Panc1 (cell line): ENCODE measurements around the gene PGC. TPM values are rescaled to one million over a fixed set of nuclear protein-coding genes. Genes with fewer than 3 reads are reported as not detected.

Experiments used
- ATAC-seq: fragments of 200-7000 bp; cut with Tn5 transposase; 2 replicates; pipeline ENCODE4 v1.9.1; 2020; ENCODE audit warnings: mild to moderate bottlenecking, moderate library complexity
- BruUV-seq: library from RNA; stranded (reverse); fragments of 400-500 nt; replicated peaks from 2 replicates; lab custom pipeline; 2021; lab: Mats Ljungman, UMichigan
- CTCF ChIA-PET: fragments of 300-600 bp; sonication (Branson Sonifier 250); formaldehyde crosslinking; loops from one replicate; lab custom pipeline; 2022; ENCODE audit warnings: antibody characterized with exemption; lab: Charles Lee
- POLR2A ChIA-PET: fragments of 300-600 bp; sonication (Branson Sonifier 250); formaldehyde crosslinking; loops from one replicate; lab custom pipeline; 2022; ENCODE audit warnings: antibody characterized with exemption; lab: Charles Lee
- DNase-seq: peaks from one replicate; pipeline ENCODE4 v3.0.0-alpha.2; 2010; ENCODE audit warnings: low read depth, low spot score
- H3K27ac ChIP-seq: 2 replicates; pipeline ENCODE4 v1.5.1; 2011; ENCODE audit warnings: mild to moderate bottlenecking, low read length, inconsistent platforms
- H3K27me3 ChIP-seq: fragments of 200-500 bp; sonication (Bioruptor generic); 2 replicates; pipeline ENCODE4 v1.6.0; 2014; ENCODE audit warnings: low read length, inconsistent platforms; ENCODE audit not compliant: control insufficient read depth, insufficient read depth
- H3K36me3 ChIP-seq: fragments of 200-500 bp; sonication (Bioruptor generic); 2 replicates; pipeline ENCODE4 v1.5.1; 2014; ENCODE audit warnings: inconsistent platforms, mild to moderate bottlenecking, low read length, moderate library complexity; ENCODE audit not compliant: control insufficient read depth, insufficient read depth
- H3K4me1 ChIP-seq: 2 replicates; pipeline ENCODE4 v1.5.1; 2011; ENCODE audit warnings: inconsistent platforms, mild to moderate bottlenecking, low read length, moderate library complexity; ENCODE audit not compliant: control insufficient read depth, insufficient read depth
- H3K4me3 ChIP-seq, 2 experiments: 2 replicates each; pipeline ENCODE4 v1.5.1; 2011 to 2012; ENCODE audit warnings: low read depth in 2 of 2, low read length in 2 of 2, mild to moderate bottlenecking in 2 of 2, inconsistent platforms in 1 of 2, moderate library complexity in 1 of 2
- H3K9me3 ChIP-seq: fragments of 200-500 bp; sonication (Bioruptor generic); 2 replicates; pipeline ENCODE4 v1.5.1; 2014; ENCODE audit warnings: low read depth, mild to moderate bottlenecking, inconsistent platforms, low read length, moderate library complexity; ENCODE audit not compliant: control insufficient read depth, insufficient read depth
- CTCF ChIP-seq: fragments of 450-650 bp; IDR thresholded peaks from 2 replicates; pipeline ENCODE4 v1.5.1; 2017; ENCODE audit warnings: mild to moderate bottlenecking
- POLR2AphosphoS5 ChIP-seq: IDR thresholded peaks from 2 replicates; pipeline ENCODE4 v1.6.1; 2012; ENCODE audit warnings: mild to moderate bottlenecking, low read depth, low read length, moderate library complexity
- REST ChIP-seq, 2 experiments: IDR thresholded peaks; 2 replicates each; pipeline ENCODE4 v1.6.1; 2011 to 2012; ENCODE audit warnings: low read depth in 2 of 2, control low read depth in 1 of 2, low read length in 1 of 2, mild to moderate bottlenecking in 1 of 2, moderate library complexity in 1 of 2; ENCODE audit not compliant: insufficient read depth in 1 of 2
- SIN3A ChIP-seq: IDR thresholded peaks from 2 replicates; pipeline ENCODE4 v1.6.1; 2012; ENCODE audit warnings: low read depth, mild to moderate bottlenecking, low read length, moderate library complexity, borderline replicate concordance; ENCODE audit not compliant: insufficient read depth
- TCF7L2 ChIP-seq: IDR thresholded peaks from 2 replicates; pipeline ENCODE4 v1.6.1; 2011; ENCODE audit warnings: mild to moderate bottlenecking, low read depth, low read length, inconsistent platforms
- in situ Hi-C: cut with HindIII; loops from 2 replicates; pipeline ENCODE4 v1.10.0; 2016; ENCODE audit warnings: low sequenced_read_pairs, low pct_unique_long_range_greater_than_20kb
- intact Hi-C: fragments of 100-400 bp; cut with micrococcal nuclease; formaldehyde crosslinking; loops from one replicate; pipeline ENCODE4 v1.10.0; 2022; ENCODE audit not compliant: unreplicated experiment
- total RNA-seq: library from RNA; stranded (reverse); gene quantifications from one replicate; pipeline ENCODE4 v1.2.1, GENCODE V29; 2021; ENCODE audit not compliant: unreplicated experiment

PGC gene
- total RNA-seq, 1 experiment from 2014 or later = 0.18 TPM

- H3K4me3 ChIP-seq = peak overlapping the region; percentile 64 to 86
- in situ Hi-C loops (no loop called here), intact Hi-C loops (loop anchor here (10.0 kb wide), 1 partner anchor 52 kb away; the partner anchor contains the start of genes PRICKLE4 and TOMM6)
- H3K9me3 ChIP-seq = no peaks in the 10 kb centered on the region
- no peaks in the 10 kb centered on the region for H3K27me3 ChIP-seq
- CTCF ChIA-PET = no interaction called here
- POLR2A ChIA-PET = interaction anchor here (0.5 kb wide), 1 partner anchor 868 kb away, joined by 4 read pairs; no protein-coding TSS in a partner anchor
- no TSS peak for BruUV-seq
- no peak for TF ChIP-seq TCF7L2
- no peak for TF ChIP-seq CTCF
- TF ChIP-seq SIN3A = no peak
- no peak for TF ChIP-seq POLR2AphosphoS5
- TF ChIP-seq REST (IDR thresholded peaks at IDR 0.05; ENCODE audit: insufficient read depth in 1 of 2, low read depth in 2 of 2, low read length in 1 of 2) = no peak
- no peaks in the 10 kb centered on the region; the same call in 1 of the 2 replicates for H3K36me3 ChIP-seq
- H3K4me1 ChIP-seq = peaks cover 14% of the 10 kb centered on the region
- H3K27ac ChIP-seq = peak overlapping the region; percentile 77
- no peak for ATAC-seq
- DNase-seq = no peak
These were observed 14.4 kb downstream of the PGC start for GRCh38 chr6:41732591-41733359.

DNA sequence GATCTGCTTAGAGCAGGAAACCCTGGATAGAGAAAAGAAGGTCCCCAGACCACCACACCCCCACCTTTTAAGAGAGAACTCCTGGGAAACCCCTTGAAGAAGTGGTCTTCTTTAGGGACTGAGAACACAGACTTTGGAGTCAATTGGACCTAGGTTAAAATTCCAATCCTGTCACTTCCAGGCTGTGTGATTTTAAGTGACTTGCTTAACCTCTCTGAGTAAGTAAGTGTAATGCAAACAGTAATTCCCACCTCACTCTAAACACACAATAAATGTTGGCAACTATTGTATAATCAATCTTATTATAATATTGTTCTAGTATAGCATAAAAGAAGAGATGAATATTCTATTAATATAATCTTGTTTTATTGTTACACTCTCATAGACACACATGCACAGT lies 15.0 kb downstream of the PGC start:
- H3K36me3 ChIP-seq = no peaks in the 10 kb centered on the region; the same call in 1 of the 2 replicates
- in situ Hi-C loops (no loop called here), intact Hi-C loops (loop anchor here (10.0 kb wide), 1 partner anchor 53 kb away; the partner anchor contains the start of genes PRICKLE4 and TOMM6)
- peaks cover 14% of the 10 kb centered on the region for H3K4me1 ChIP-seq
- CTCF ChIA-PET = no interaction called here
- no peak overlapping the region for H3K4me3 ChIP-seq
- DNase-seq (no peak), ATAC-seq (no peak)
- H3K9me3 ChIP-seq = no peaks in the 10 kb centered on the region
- TF ChIP-seq POLR2AphosphoS5 (no peak), CTCF (no peak), REST (IDR thresholded peaks at IDR 0.05; ENCODE audit: insufficient read depth in 1 of 2, low read depth in 2 of 2, low read length in 1 of 2) (no peak), TCF7L2 (no peak), SIN3A (no peak)
- no peaks in the 10 kb centered on the region for H3K27me3 ChIP-seq
- POLR2A ChIA-PET = interaction anchor here (0.6 kb wide), 1 partner anchor 130 kb away, joined by 4 read pairs; no protein-coding TSS in a partner anchor
- no peak overlapping the region; the same call in 1 of the 2 replicates for H3K27ac ChIP-seq
- BruUV-seq = TSS peak; percentile 62
